Lung (tissue), 12 donors: ENCODE measurements around the gene AHCYL2. TPM values are rescaled to one million over a fixed set of nuclear protein-coding genes. Genes with fewer than 3 reads are reported as not detected.

Source experiments
- ATAC-seq: fragments of 200-7000 bp; cut with Tn5 transposase; one replicate; pipeline ENCODE4 v1.9.1; 2020; ENCODE audit warnings: moderate number of reproducible peaks; ENCODE audit not compliant: insufficient read depth, low FRiP score
- DNase-seq, 3 donors: peaks; one replicate each; pipeline ENCODE4 v3.0.0-alpha.2; 2013 to 2017
- H3K27ac ChIP-seq, 2 donors: one replicate each; pipeline ENCODE4 v1.5.1; 2013; ENCODE audit warnings: mild to moderate bottlenecking in 2 of 2, moderate library complexity in 2 of 2, control low read depth in 1 of 2, inconsistent platforms in 1 of 2, low read depth in 1 of 2, low read length in 1 of 2
- H3K27me3 ChIP-seq, 3 donors: one replicate each; pipeline ENCODE4 v1.5.1; 2013; ENCODE audit warnings: low read length in 2 of 3; ENCODE audit not compliant: control insufficient read depth in 3 of 3, insufficient read depth in 3 of 3
- H3K36me3 ChIP-seq, 4 donors: one replicate each; pipeline ENCODE4 v1.5.1; 2013; ENCODE audit warnings: low read length in 4 of 4, mild to moderate bottlenecking in 1 of 4, moderate library complexity in 1 of 4; ENCODE audit not compliant: control insufficient read depth in 4 of 4, insufficient read depth in 4 of 4
- H3K4me1 ChIP-seq, 5 donors: one replicate each; pipeline ENCODE4 v1.5.1; 2013; ENCODE audit warnings: low read length in 5 of 5, mild to moderate bottlenecking in 2 of 5, moderate library complexity in 1 of 5; ENCODE audit not compliant: control insufficient read depth in 5 of 5, insufficient read depth in 5 of 5
- H3K4me3 ChIP-seq: one replicate; pipeline ENCODE4 v1.5.1; 2013; ENCODE audit warnings: mild to moderate bottlenecking, control low read depth, moderate library complexity
- H3K9ac ChIP-seq, 2 donors: one replicate each; pipeline ENCODE4 v1.5.1; 2013; ENCODE audit warnings: low read length in 2 of 2, control low read depth in 1 of 2; ENCODE audit not compliant: insufficient read depth in 1 of 2
- H3K9me3 ChIP-seq, 4 donors: one replicate each; pipeline ENCODE4 v1.5.1; 2013; ENCODE audit warnings: low read length in 3 of 4, mild to moderate bottlenecking in 1 of 4, moderate library complexity in 1 of 4; ENCODE audit not compliant: control insufficient read depth in 4 of 4, insufficient read depth in 3 of 4
- WGBS, 2 donors: extraction: QIAGEN DNeasy Blood & Tissue Kit; methylation state at CpG; one replicate each; pipeline ENCODE4 v1.1.7; 2013; 5-methylcytosine and 5-hydroxymethylcytosine counted together
- polyA plus RNA-seq, 2 donors: library from polyadenylated mRNA; stranded (reverse); fragments of 200-250 nt; gene quantifications; one replicate each; pipeline ENCODE4 v1.2.1, GENCODE V29; 2013
- total RNA-seq, 2 donors: library from RNA; depleted of rRNA in 1 of 2; stranded (reverse); fragments of >200 nt in 1 of 2; gene quantifications; one replicate each; pipeline ENCODE4 v1.2.1, GENCODE V29; 2014 to 2021
- TF ChIP-seq, protein P1 (sequence below): IDR thresholded peaks from 2 replicates; pipeline ENCODE4 v1.5.1; 2012; ENCODE audit warnings: mild to moderate bottlenecking; ENCODE audit errors: control extremely low read depth, extremely low read depth
- donor health status: control.
- donor health status: control.
- donor health status: Bipolar disorder and iron deficiency.
- donor health status: healthy.
- donor health status: DM: yes; HTN: yes; CAD: no.

The AHCYL2 gene
- total and polyA plus RNA-seq, 4 donors = 16.3 to 172 (median 93.8) TPM

DNA sequence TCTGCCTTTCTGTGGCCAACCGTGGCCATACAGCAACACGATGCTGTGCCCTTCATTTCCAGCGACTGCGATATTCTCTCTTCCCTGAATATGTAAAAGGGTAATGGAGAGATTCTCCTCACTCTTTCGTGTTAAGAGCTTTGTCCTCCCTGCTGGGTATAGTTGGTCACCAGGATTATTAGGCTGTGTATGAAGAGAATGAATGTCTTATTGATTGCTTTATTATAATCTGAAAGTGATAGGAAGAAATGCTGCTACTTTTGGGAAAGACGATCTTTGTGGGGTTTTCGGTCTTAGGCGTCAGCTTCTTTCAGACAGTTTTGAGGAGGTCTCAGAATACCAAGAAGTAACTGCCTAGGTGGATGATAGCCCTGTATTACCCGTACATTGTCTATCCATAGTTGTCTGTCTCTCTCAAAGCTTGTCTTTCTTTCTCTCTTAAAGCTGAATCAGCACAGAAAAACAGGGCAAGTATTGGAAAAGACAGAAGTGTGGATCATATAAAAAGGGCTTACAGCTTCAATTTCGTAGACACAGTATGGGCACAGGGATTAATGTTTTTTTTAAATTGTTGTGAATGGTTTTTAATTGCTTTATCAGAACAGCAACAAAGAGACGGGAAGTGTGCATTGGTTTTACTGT is 1.2 kb downstream of the AHCYL2 start:
- Histone ChIP-seq H3K27me3 (peaks cover 0 to 7% (median 0%) of the 10 kb centered on the region in 3 donors), H3K4me1 (peaks cover 0 to 10% (median 3%) of the 10 kb centered on the region in 5 donors), H3K27ac (peak overlapping the region in 1 of 2 donors; percentile 76), H3K9me3 (no peaks in the 10 kb centered on the region), H3K36me3 (no peaks in the 10 kb centered on the region), H3K4me3 (no peak overlapping the region), H3K9ac (peak overlapping the region; percentile 20 to 38)
- 32 to 35% methylated on average over 11 of the region's 11 CpGs for WGBS, 2 donors
- TF ChIP-seq, protein P1, sequence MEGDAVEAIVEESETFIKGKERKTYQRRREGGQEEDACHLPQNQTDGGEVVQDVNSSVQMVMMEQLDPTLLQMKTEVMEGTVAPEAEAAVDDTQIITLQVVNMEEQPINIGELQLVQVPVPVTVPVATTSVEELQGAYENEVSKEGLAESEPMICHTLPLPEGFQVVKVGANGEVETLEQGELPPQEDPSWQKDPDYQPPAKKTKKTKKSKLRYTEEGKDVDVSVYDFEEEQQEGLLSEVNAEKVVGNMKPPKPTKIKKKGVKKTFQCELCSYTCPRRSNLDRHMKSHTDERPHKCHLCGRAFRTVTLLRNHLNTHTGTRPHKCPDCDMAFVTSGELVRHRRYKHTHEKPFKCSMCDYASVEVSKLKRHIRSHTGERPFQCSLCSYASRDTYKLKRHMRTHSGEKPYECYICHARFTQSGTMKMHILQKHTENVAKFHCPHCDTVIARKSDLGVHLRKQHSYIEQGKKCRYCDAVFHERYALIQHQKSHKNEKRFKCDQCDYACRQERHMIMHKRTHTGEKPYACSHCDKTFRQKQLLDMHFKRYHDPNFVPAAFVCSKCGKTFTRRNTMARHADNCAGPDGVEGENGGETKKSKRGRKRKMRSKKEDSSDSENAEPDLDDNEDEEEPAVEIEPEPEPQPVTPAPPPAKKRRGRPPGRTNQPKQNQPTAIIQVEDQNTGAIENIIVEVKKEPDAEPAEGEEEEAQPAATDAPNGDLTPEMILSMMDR = no peak
- ATAC-seq = no peak
- DNase-seq = peak in 2 of 3 donors; percentile 30 to 47

DNA sequence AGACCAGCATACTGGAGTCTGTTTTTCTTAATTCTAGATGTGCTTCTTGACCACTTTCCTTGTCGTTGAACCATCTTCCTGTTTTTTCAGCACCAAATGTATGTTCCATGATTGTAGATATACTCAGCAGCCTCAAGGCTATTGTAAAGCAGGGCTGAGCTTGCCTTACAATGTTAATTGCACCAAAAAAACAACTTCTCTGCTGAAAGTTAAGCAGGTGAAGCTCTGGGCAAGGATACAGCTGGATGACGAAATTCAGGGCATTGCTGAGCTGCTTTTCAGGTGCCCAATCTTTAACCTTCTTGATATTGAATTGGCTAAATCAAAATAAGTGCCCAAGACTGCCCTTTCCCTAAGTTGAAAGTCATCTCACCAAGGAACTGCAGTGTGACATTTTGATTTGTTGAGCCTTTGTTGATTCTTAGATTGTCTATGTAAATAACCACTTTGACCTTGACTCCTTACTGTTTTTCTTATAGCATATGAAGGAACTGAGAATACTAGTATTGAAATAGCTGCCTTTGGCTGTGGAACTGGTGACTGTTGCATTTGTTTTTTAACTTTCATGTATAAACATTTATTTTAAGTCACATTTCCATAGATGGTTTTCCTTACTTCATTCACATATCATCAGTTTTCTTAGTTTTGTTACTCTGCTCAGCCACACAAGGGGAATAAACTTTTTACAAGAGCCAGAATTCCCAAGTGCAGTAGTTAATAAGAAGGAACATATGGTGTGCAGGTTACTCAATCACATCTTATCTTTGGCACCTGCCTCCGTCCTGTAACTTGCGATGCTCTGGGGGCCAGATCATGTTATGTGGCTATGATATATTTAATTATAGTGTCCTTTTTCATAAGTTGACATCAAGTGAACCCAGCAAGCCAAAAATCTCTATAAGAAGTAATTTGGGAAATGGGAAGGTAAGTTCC is 3.1 kb downstream of the AHCYL2 start:
- H3K36me3 ChIP-seq = no peaks in the 10 kb centered on the region
- H3K4me1 ChIP-seq = peaks cover 0 to 10% (median 3%) of the 10 kb centered on the region in 5 donors
- no peaks in the 10 kb centered on the region for H3K9me3 ChIP-seq
- peaks cover 0 to 7% (median 0%) of the 10 kb centered on the region in 3 donors for H3K27me3 ChIP-seq
- H3K27ac ChIP-seq = no peak overlapping the region
- no peak overlapping the region for H3K4me3 ChIP-seq
- TF ChIP-seq, protein P1 = no peak
- DNase-seq = no peak
- WGBS, 2 donors = 85 to 86% methylated on average over 4 of the region's 4 CpGs
- no peak overlapping the region for H3K9ac ChIP-seq
- ATAC-seq = no peak

DNA sequence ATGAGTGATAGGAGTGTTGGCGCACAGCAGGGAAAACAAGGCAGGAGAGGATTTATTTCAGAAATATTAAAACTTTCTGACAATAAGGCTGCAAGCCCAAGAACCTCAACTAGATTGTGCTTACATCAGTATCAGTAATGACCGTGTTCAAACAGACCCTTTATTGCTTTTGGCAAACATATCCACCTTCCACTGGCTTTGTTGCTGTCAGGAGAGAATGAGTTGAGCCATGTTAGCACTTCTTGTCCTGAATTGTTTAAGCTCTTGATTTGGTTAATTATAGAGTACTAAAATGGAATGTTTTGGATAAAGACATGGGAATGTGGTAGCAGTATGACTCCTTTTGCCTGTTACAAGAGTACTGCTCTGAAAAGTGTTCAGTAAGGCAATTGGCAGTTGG is 3.8 kb downstream of the AHCYL2 start:
- Histone ChIP-seq H3K27ac (no peak overlapping the region), H3K9ac (no peak overlapping the region), H3K9me3 (no peaks in the 10 kb centered on the region), H3K27me3 (peaks cover 0 to 7% (median 0%) of the 10 kb centered on the region in 3 donors), H3K4me3 (no peak overlapping the region), H3K4me1 (peaks cover 0 to 10% (median 3%) of the 10 kb centered on the region in 5 donors), H3K36me3 (no peaks in the 10 kb centered on the region)
- DNase-seq (no peak), ATAC-seq (no peak)
- WGBS, 2 donors = 95 to 97% methylated on average over 2 of the region's 2 CpGs
- TF ChIP-seq, protein P1 = no peak
